H1 (cell line): Measurements from ENCODE around the gene JMJD1C. TPM values are rescaled to one million over a fixed set of nuclear protein-coding genes. Genes with fewer than 3 reads are reported as not detected.

Experiments used
- CHD7 ChIP-seq: fragments of 300-600 bp; sonication (generic); IDR thresholded peaks from 2 replicates; pipeline ENCODE4 v1.7.1; 2012; ENCODE audit warnings: low read length, moderate library complexity, mild to moderate bottlenecking, inconsistent platforms; ENCODE audit not compliant: insufficient replicate concordance
- EZH2 ChIP-seq: fragments of 200-600 bp; sonication (generic); IDR thresholded peaks from 2 replicates; pipeline ENCODE4 v1.7.1; 2012; ENCODE audit warnings: low read depth, mild to moderate bottlenecking, moderate library complexity, low read length, inconsistent platforms; ENCODE audit not compliant: severe bottlenecking
- polyA plus RNA-seq, 7 experiments: library from polyadenylated mRNA; depleted of rRNA in 3 of 7; stranded (reverse) in 5 of 7; unstranded in 2 of 7; fragments of >200 nt in 5 of 7; fragments of 200-250 nt in 2 of 7; gene quantifications; 1 replicate in 5 of 7; 2 replicates in 1 of 7; 4 replicates in 1 of 7; pipeline versions ENCODE4 v1.2.1 to v1.2.3, GENCODE V29; 2011 to 2013; ENCODE audit warnings: missing spikeins in 2 of 7, mixed read lengths in 2 of 7
- total RNA-seq: library from RNA; stranded (reverse); fragmentation: NEBNext Ultra II Directional; extraction: Animal tissue kit (Norgen Biotek cat#: 25700); gene quantifications from 2 replicates; pipeline ENCODE4 v1.2.1, GENCODE V29; 2021

The JMJD1C gene
- total and polyA plus RNA-seq, 2 of the 8 experiments (the other 6 are each of a cell fraction or from before 2014, with no cell fraction given) = 54.5 to 210 TPM

GRCh38 chr10:63496561-63496960 is 30.8 kb upstream of the JMJD1C start (continued):
- no peak for TF ChIP-seq CHD7
- TF ChIP-seq EZH2 = no peak
- TF ChIP-seq, all 59 proteins: peak for 0
